Testis (tissue), 2 donors: ENCODE data around the gene CORT.

Experiments
- CTCF ChIP-seq, 3 experiments: fragments of 450-650 bp in 2 of 3; fragments of 200-600 bp in 1 of 3; sonication (generic) in 1 of 3; IDR thresholded peaks; one replicate each; pipeline ENCODE4 v1.5.1; 2016 to 2019; ENCODE audit warnings: antibody characterized with exemption in 3 of 3, mild to moderate bottlenecking in 2 of 3, moderate library complexity in 1 of 3
- POLR2A ChIP-seq: fragments of 450-650 bp; IDR thresholded peaks from one replicate; pipeline ENCODE4 v1.6.1; 2017; ENCODE audit warnings: antibody characterized with exemption, mild to moderate bottlenecking, moderate library complexity

GRCh38 chr1:10494418-10494753 lies 44.6 kb downstream of the CORT start:
- TF ChIP-seq POLR2A (no peak), CTCF (IDR thresholded peaks at IDR 0.05) (no peak)
